SU-DHL-6 (cell line): ENCODE results near the gene ZC3H12A.

ENCODE experiments used
- EZH2phosphoT487 ChIP-seq: fragments of 200-600 bp; sonication (generic), shearing (Covaris generic); conservative IDR thresholded peaks from 2 replicates; pipeline ENCODE4 v1.6.1; 2018; ENCODE audit warnings: mild to moderate bottlenecking, antibody characterized with exemption, low read length, moderate library complexity, mixed read lengths
- TF ChIP-seq, protein P1 (sequence below): fragments of 200-600 bp; sonication (generic); IDR thresholded peaks from one replicate; pipeline ENCODE4 v1.5.1; 2017; ENCODE audit warnings: antibody characterized with exemption, mild to moderate bottlenecking, low read length, moderate library complexity; ENCODE audit not compliant: insufficient read depth, poor library complexity, severe bottlenecking

GRCh38 chr1:37519613-37520012 is 45.2 kb downstream of the ZC3H12A start:
- no peak for TF ChIP-seq EZH2phosphoT487
- TF ChIP-seq, protein P1, sequence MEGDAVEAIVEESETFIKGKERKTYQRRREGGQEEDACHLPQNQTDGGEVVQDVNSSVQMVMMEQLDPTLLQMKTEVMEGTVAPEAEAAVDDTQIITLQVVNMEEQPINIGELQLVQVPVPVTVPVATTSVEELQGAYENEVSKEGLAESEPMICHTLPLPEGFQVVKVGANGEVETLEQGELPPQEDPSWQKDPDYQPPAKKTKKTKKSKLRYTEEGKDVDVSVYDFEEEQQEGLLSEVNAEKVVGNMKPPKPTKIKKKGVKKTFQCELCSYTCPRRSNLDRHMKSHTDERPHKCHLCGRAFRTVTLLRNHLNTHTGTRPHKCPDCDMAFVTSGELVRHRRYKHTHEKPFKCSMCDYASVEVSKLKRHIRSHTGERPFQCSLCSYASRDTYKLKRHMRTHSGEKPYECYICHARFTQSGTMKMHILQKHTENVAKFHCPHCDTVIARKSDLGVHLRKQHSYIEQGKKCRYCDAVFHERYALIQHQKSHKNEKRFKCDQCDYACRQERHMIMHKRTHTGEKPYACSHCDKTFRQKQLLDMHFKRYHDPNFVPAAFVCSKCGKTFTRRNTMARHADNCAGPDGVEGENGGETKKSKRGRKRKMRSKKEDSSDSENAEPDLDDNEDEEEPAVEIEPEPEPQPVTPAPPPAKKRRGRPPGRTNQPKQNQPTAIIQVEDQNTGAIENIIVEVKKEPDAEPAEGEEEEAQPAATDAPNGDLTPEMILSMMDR = no peak
